Measurements from ENCODE around the gene CCDC71L. TPM values are rescaled to one million over a fixed set of nuclear protein-coding genes. Genes with fewer than 3 reads are reported as not detected.
"Not testable (repeated sequence)": the region's sequence is repeated elsewhere in the genome, so short reads cannot be mapped to it uniquely, and the experiment has no call there.

CCDC71L gene
- total and polyA plus RNA-seq, 4 experiments from 2014 or later, result 2.6 to 16.6 (median 10.6) TPM

DNA sequence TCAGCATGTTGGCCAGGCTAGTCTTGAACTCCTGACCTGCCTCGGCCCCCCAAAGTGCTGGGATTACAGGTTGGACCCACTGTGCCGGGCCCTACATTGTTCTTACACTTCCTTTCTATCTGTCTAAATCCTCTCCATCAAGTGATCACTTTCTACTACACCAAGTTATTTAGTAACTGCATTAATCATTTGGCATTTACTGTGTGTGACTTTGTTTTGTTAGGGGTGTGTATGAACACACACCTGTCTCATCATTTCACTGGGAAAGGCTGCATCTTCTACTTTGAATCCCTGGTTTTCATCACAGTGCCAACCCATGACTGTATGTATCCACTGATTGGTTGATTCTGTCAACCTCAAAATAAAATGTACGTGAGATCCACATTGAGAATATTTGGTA is 23.0 kb upstream of the CCDC71L start:
- DNase-seq, result no peak
- ChIA-PET POLR2A (ENCODE audit: partially characterized antibody) (no interaction called here), CTCF (ENCODE audit: partially characterized antibody) (no interaction called here)
- no peaks in the 10 kb centered on the region for H3K9me3 ChIP-seq (ENCODE audit: control insufficient read depth in 1 of 2, low read length in 2 of 2)
- H3K4me1 Mint-ChIP-seq, result peaks cover 6 to 12% (median 10%) of the 10 kb centered on the region in 4 donors
- peaks cover 3 to 26% (median 8%) of the 10 kb centered on the region in 8 donors for H3K9me3 Mint-ChIP-seq
- H3K27ac ChIP-seq (ENCODE audit: low read depth, low read length), result no peak overlapping the region
- peaks cover 9% of the 10 kb centered on the region for H3K4me1 ChIP-seq (ENCODE audit: insufficient read depth, low read length)
- no peak overlapping the region for H3K27ac Mint-ChIP-seq
- H3K4me3 Mint-ChIP-seq, result no peak overlapping the region
- H3K27me3 Mint-ChIP-seq, result peaks cover 0 to 2% of the 10 kb centered on the region in 2 donors
- no peaks in the 10 kb centered on the region for H3K36me3 ChIP-seq (ENCODE audit: insufficient read depth, low read length)
- H3K36me3 Mint-ChIP-seq, result peaks cover 0 to 5% of the 10 kb centered on the region in 2 donors
- no peak overlapping the region for H3K4me3 ChIP-seq (ENCODE audit: low read length in 2 of 2)
- H3K27me3 ChIP-seq (ENCODE audit: insufficient read depth, low read length), result no peaks in the 10 kb centered on the region
- intact Hi-C loops (cut with micrococcal nuclease), result no loop called here

DNA sequence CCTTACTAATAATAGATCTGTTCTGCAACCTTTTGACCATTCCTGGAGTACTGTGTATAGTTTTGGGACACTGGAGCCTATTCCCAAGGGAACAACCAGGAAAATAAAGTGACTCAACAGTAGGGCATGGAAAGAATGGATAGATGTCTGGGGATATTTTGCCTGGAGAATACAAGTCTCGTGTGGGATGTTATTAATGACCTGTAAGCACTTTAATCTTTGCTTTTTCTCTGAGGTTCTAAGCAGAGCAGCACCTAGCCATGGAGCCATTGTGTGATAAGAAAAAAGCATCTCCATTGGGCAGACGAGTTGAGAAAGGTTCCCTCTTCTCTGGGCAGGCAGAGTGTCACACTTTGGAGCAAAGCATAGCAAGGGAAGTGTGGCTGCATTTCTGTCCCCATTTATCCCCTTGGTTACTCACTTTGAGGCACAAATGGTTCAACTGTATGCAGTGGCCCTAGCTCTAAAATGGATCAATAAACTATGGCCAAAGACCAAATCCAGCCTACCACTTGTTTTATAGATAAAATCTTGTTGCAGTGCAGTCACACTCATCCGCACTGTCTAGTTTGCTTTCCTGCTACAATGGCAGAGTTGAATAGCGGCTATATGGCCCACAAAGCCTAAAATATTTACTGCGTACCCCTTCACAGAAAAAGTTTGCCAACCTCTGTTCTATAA is 21.0 kb upstream of the CCDC71L start:
- Mint-ChIP-seq H3K27me3 (peaks cover 0 to 2% of the 10 kb centered on the region in 2 donors), H3K36me3 (peaks cover 0 to 5% of the 10 kb centered on the region in 2 donors), H3K4me3 (no peak overlapping the region), H3K4me1 (peaks cover 6 to 15% (median 10%) of the 10 kb centered on the region in 4 donors), H3K27ac (peak overlapping the region in 1 of 7 donors; percentile 7), H3K9me3 (peaks cover 0 to 9% (median under 1%) of the 10 kb centered on the region in 8 donors)
- intact Hi-C loops (cut with micrococcal nuclease), result no loop called here
- Histone ChIP-seq H3K4me1 (ENCODE audit: insufficient read depth, low read length) (peaks cover 9% of the 10 kb centered on the region), H3K36me3 (ENCODE audit: insufficient read depth, low read length) (no peaks in the 10 kb centered on the region), H3K27me3 (ENCODE audit: insufficient read depth, low read length) (no peaks in the 10 kb centered on the region), H3K9me3 (ENCODE audit: control insufficient read depth in 1 of 2, low read length in 2 of 2) (no peaks in the 10 kb centered on the region), H3K4me3 (ENCODE audit: low read length in 2 of 2) (no peak overlapping the region), H3K27ac (ENCODE audit: low read depth, low read length) (no peak overlapping the region)
- ChIA-PET CTCF (ENCODE audit: partially characterized antibody) (no interaction called here), POLR2A (ENCODE audit: partially characterized antibody) (no interaction called here)
- no peak for DNase-seq

DNA sequence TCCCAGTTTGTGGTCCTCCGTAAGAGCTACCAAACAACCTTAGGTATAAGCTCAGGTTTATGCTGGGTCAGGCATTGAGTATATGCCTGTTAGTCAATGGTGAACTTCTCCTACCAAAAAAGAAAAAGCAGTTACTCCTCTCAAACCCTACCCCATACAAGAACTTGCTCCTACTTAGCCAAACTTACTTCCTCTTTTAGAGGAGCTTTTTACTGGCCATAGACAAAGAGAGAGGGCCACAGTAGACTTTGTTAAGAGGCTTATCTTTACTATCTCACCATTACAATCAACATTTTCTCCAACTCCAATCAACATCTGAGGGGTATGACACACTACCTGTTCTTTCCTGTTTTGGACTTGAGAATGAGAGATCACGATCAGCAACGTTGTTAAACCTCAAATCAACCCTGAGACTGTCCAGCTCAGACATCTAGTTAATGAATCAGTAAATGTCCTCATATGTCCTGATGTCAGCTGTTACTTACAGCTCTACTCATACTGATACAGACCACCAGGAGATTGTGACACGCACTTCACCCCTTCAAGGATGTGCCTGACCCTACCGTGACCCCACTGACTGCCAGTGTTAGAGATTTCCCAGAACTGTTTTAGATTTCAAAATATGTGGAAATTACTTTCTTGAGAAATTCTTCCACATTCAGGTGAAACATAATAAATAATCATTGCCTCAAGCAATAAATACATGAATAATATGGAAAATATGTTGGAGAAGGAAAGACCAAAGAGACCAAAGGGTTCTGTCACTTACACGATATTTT is 18.4 kb upstream of the CCDC71L start:
- POLR2A ChIA-PET (ENCODE audit: partially characterized antibody), result interaction anchor here (1.1 to 1.3 kb wide), 2 partner anchors 19 to 57 kb away, joined by 3 to 4 read pairs; partner anchors contain the start of gene CCDC71L
- no peak overlapping the region for H3K4me3 ChIP-seq (ENCODE audit: low read length in 2 of 2)
- H3K27me3 Mint-ChIP-seq, result peaks cover 0 to 2% of the 10 kb centered on the region in 2 donors
- H3K27ac Mint-ChIP-seq, result peak overlapping the region in 5 of 7 donors; percentile 0 to 66 (median 24)
- intact Hi-C loops (cut with micrococcal nuclease), result no loop called here
- peaks cover 9% of the 10 kb centered on the region for H3K4me1 ChIP-seq (ENCODE audit: insufficient read depth, low read length)
- H3K9me3 ChIP-seq (ENCODE audit: control insufficient read depth in 1 of 2, low read length in 2 of 2), result no peaks in the 10 kb centered on the region
- H3K9me3 Mint-ChIP-seq, result no peaks in the 10 kb centered on the region
- peaks cover 6 to 15% (median 10%) of the 10 kb centered on the region in 4 donors for H3K4me1 Mint-ChIP-seq
- H3K36me3 ChIP-seq (ENCODE audit: insufficient read depth, low read length), result no peaks in the 10 kb centered on the region
- no peak for DNase-seq
- CTCF ChIA-PET (ENCODE audit: partially characterized antibody), result interaction anchor here (0.9 to 1.2 kb wide), 5 partner anchors 9 to 57 kb away, joined by 3 to 4 read pairs (median 3); partner anchors contain the start of gene CCDC71L
- H3K4me3 Mint-ChIP-seq, result peak overlapping the region in 3 of 8 donors; percentile 0 to 27 (median 26)
- H3K27me3 ChIP-seq (ENCODE audit: insufficient read depth, low read length), result no peaks in the 10 kb centered on the region
- H3K36me3 Mint-ChIP-seq, result no peaks in the 10 kb centered on the region
- H3K27ac ChIP-seq (ENCODE audit: low read depth, low read length), result no peak overlapping the region

- peaks cover 6 to 15% (median 10%) of the 10 kb centered on the region in 4 donors for H3K4me1 Mint-ChIP-seq
- intact Hi-C loops (cut with micrococcal nuclease), result no loop called here
- H3K4me3 Mint-ChIP-seq, result no peak overlapping the region
- no peaks in the 10 kb centered on the region for H3K27me3 ChIP-seq (ENCODE audit: insufficient read depth, low read length)
- H3K27ac Mint-ChIP-seq, result peak overlapping the region in 3 of 7 donors; percentile 3 to 43 (median 37)
- no peaks in the 10 kb centered on the region for H3K9me3 Mint-ChIP-seq
- no peaks in the 10 kb centered on the region for H3K36me3 ChIP-seq (ENCODE audit: insufficient read depth, low read length)
- no peaks in the 10 kb centered on the region for H3K36me3 Mint-ChIP-seq
- POLR2A ChIA-PET (ENCODE audit: partially characterized antibody), result interaction anchor here (1.1 to 1.3 kb wide), 2 partner anchors 18 to 58 kb away, joined by 3 to 4 read pairs; partner anchors contain the start of gene CCDC71L
- no peak for DNase-seq
- no peaks in the 10 kb centered on the region for H3K9me3 ChIP-seq (ENCODE audit: control insufficient read depth in 1 of 2, low read length in 2 of 2)
- CTCF ChIA-PET (ENCODE audit: partially characterized antibody), result interaction anchor here (0.9 to 1.2 kb wide), 5 partner anchors 8 to 57 kb away, joined by 3 to 4 read pairs (median 3); partner anchors contain the start of gene CCDC71L
- H3K4me3 ChIP-seq (ENCODE audit: low read length in 2 of 2), result no peak overlapping the region
- peaks cover 9% of the 10 kb centered on the region for H3K4me1 ChIP-seq (ENCODE audit: insufficient read depth, low read length)
- peaks cover 0 to 2% of the 10 kb centered on the region in 2 donors for H3K27me3 Mint-ChIP-seq
- no peak overlapping the region for H3K27ac ChIP-seq (ENCODE audit: low read depth, low read length)
Observed at GRCh38 chr7:106678795-106679152, 17.8 kb upstream of the CCDC71L start.

DNA sequence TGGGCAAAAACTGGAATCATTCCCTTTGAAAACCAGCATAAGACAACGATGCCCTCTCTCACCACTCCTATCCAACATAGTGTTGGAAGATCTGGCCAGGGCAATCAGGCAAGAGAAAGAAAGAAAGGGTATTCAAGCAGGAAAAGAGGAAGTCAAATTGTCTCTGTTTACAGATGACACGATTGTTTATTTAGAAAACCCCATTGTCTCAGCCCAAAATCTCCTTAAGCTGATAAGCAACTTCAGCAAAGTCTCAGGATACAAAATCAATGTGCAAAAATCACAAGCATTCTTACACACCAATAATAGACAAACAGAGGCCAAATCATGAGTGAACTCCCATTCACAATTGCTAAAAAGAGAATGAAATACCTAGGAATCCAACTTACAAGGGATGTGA is 15.5 kb upstream of the CCDC71L start:
- H3K36me3 Mint-ChIP-seq; H3K27me3 Mint-ChIP-seq; H3K36me3 ChIP-seq (ENCODE audit: insufficient read depth, low read length); H3K9me3 ChIP-seq (ENCODE audit: control insufficient read depth in 1 of 2, low read length in 2 of 2); H3K4me3 ChIP-seq (ENCODE audit: low read length in 2 of 2); H3K27ac Mint-ChIP-seq; H3K9me3 Mint-ChIP-seq; intact Hi-C loops (cut with micrococcal nuclease); CTCF ChIA-PET (ENCODE audit: partially characterized antibody); H3K27ac ChIP-seq (ENCODE audit: low read depth, low read length); POLR2A ChIA-PET (ENCODE audit: partially characterized antibody); H3K4me3 Mint-ChIP-seq; H3K27me3 ChIP-seq (ENCODE audit: insufficient read depth, low read length); DNase-seq; H3K4me1 ChIP-seq (ENCODE audit: insufficient read depth, low read length): not testable (repeated sequence)
- peaks cover 6 to 15% (median 7%) of the 10 kb centered on the region in 4 donors for H3K4me1 Mint-ChIP-seq

GRCh38 chr7:106673688-106674087 is 12.7 kb upstream of the CCDC71L start:
- H3K4me3 ChIP-seq (ENCODE audit: low read length in 2 of 2); H3K9me3 ChIP-seq (ENCODE audit: control insufficient read depth in 1 of 2, low read length in 2 of 2); H3K36me3 Mint-ChIP-seq; H3K27me3 ChIP-seq (ENCODE audit: insufficient read depth, low read length); intact Hi-C loops (cut with micrococcal nuclease); H3K36me3 ChIP-seq (ENCODE audit: insufficient read depth, low read length); H3K9me3 Mint-ChIP-seq; H3K27me3 Mint-ChIP-seq; POLR2A ChIA-PET (ENCODE audit: partially characterized antibody); H3K27ac ChIP-seq (ENCODE audit: low read depth, low read length); H3K4me1 ChIP-seq (ENCODE audit: insufficient read depth, low read length); DNase-seq; H3K27ac Mint-ChIP-seq; H3K4me3 Mint-ChIP-seq; H3K4me1 Mint-ChIP-seq: not testable (repeated sequence)
- CTCF ChIA-PET (ENCODE audit: partially characterized antibody), result interaction anchor here (1.3 kb wide), 1 partner anchor 63 kb away, joined by 4 read pairs; no protein-coding TSS in a partner anchor

GRCh38 chr7:106671930-106672329 is 11.0 kb upstream of the CCDC71L start:
- H3K27ac Mint-ChIP-seq; intact Hi-C loops (cut with micrococcal nuclease); H3K27ac ChIP-seq (ENCODE audit: low read depth, low read length); H3K9me3 ChIP-seq (ENCODE audit: control insufficient read depth in 1 of 2, low read length in 2 of 2); H3K27me3 Mint-ChIP-seq; H3K4me1 Mint-ChIP-seq; H3K9me3 Mint-ChIP-seq; H3K27me3 ChIP-seq (ENCODE audit: insufficient read depth, low read length); H3K36me3 Mint-ChIP-seq; H3K36me3 ChIP-seq (ENCODE audit: insufficient read depth, low read length); H3K4me3 Mint-ChIP-seq; DNase-seq; H3K4me1 ChIP-seq (ENCODE audit: insufficient read depth, low read length); POLR2A ChIA-PET (ENCODE audit: partially characterized antibody); CTCF ChIA-PET (ENCODE audit: partially characterized antibody); H3K4me3 ChIP-seq (ENCODE audit: low read length in 2 of 2): not testable (repeated sequence)
